ENCODE results near the gene SRPK2. TPM values are rescaled to one million over a fixed set of nuclear protein-coding genes. Genes with fewer than 3 reads are reported as not detected.

The SRPK2 gene
- total and polyA plus RNA-seq, 5 donors: 10.4 to 32.4 (median 31.3) TPM

- no peaks in the 10 kb centered on the region for H3K27me3 ChIP-seq (ENCODE audit: control insufficient read depth, insufficient read depth)
- 97% methylated on average over 2 of the region's 2 CpGs for WGBS
- ATAC-seq (no peak), DNase-seq (no peak)
- H3K9me3 ChIP-seq (ENCODE audit: control insufficient read depth, low read length): no peaks in the 10 kb centered on the region
- no peak overlapping the region for H3K27ac ChIP-seq (ENCODE audit: low read length)
- H3K4me3 ChIP-seq (ENCODE audit: low read length): no peak overlapping the region
- peaks cover 3% of the 10 kb centered on the region for H3K4me1 ChIP-seq (ENCODE audit: control insufficient read depth, insufficient read depth, low read length)
- intact Hi-C loops (cut with DNase I): no loop called here
Observed at GRCh38 chr7:105180002-105180401, 208.7 kb downstream of the SRPK2 start.

- Histone ChIP-seq H3K4me1 (ENCODE audit: control insufficient read depth, insufficient read depth, low read length) (peaks cover 3% of the 10 kb centered on the region), H3K27me3 (ENCODE audit: control insufficient read depth, insufficient read depth) (no peaks in the 10 kb centered on the region), H3K4me3 (ENCODE audit: low read length) (no peak overlapping the region), H3K27ac (ENCODE audit: low read length) (no peak overlapping the region), H3K9me3 (ENCODE audit: control insufficient read depth, low read length) (no peaks in the 10 kb centered on the region)
- 89% methylated on average over 4 of the region's 4 CpGs for WGBS
- intact Hi-C loops (cut with DNase I): no loop called here
- DNase-seq (no peak), ATAC-seq (no peak)
Observed at GRCh38 chr7:105178928-105179541, 209.7 kb downstream of the SRPK2 start.

GRCh38 chr7:105178177-105178576 lies 210.5 kb downstream of the SRPK2 start:
- H3K4me1 ChIP-seq (ENCODE audit: control insufficient read depth, insufficient read depth, low read length): peaks cover 7% of the 10 kb centered on the region
- no peak overlapping the region for H3K27ac ChIP-seq (ENCODE audit: low read length)
- H3K27me3 ChIP-seq (ENCODE audit: control insufficient read depth, insufficient read depth): no peaks in the 10 kb centered on the region
- 44% methylated on average over 4 of the region's 4 CpGs for WGBS
- no peak overlapping the region for H3K4me3 ChIP-seq (ENCODE audit: low read length)
- intact Hi-C loops (cut with DNase I): no loop called here
- no peaks in the 10 kb centered on the region for H3K9me3 ChIP-seq (ENCODE audit: control insufficient read depth, low read length)
- no peak for ATAC-seq
- no peak for DNase-seq

GRCh38 chr7:105177026-105177425 lies 211.7 kb downstream of the SRPK2 start:
- Histone ChIP-seq H3K9me3 (ENCODE audit: control insufficient read depth, low read length) (no peaks in the 10 kb centered on the region), H3K27me3 (ENCODE audit: control insufficient read depth, insufficient read depth) (no peaks in the 10 kb centered on the region), H3K4me3 (ENCODE audit: low read length) (no peak overlapping the region), H3K27ac (ENCODE audit: low read length) (no peak overlapping the region), H3K4me1 (ENCODE audit: control insufficient read depth, insufficient read depth, low read length) (peaks cover 7% of the 10 kb centered on the region)
- no peak for ATAC-seq
- intact Hi-C loops (cut with DNase I): no loop called here
- 93% methylated on average over 3 of the region's 3 CpGs for WGBS
- DNase-seq: no peak

GRCh38 chr7:105173586-105173985 lies 215.1 kb downstream of the SRPK2 start:
- peaks cover 7% of the 10 kb centered on the region for H3K4me1 ChIP-seq (ENCODE audit: control insufficient read depth, insufficient read depth, low read length)
- 92% methylated on average over 1 of the region's 1 CpG for WGBS

GRCh38 chr7:105164751-105165150 lies 224.0 kb downstream of the SRPK2 start:
- intact Hi-C loops (cut with DNase I): no loop called here
- ATAC-seq (no peak), DNase-seq (no peak)
- WGBS: 76% methylated on average over 1 of the region's 1 CpG
- H3K9me3 ChIP-seq (ENCODE audit: control insufficient read depth, low read length): no peaks in the 10 kb centered on the region
- H3K4me1 ChIP-seq (ENCODE audit: control insufficient read depth, insufficient read depth, low read length): no peaks in the 10 kb centered on the region
- no peak overlapping the region for H3K4me3 ChIP-seq (ENCODE audit: low read length)
- no peaks in the 10 kb centered on the region for H3K27me3 ChIP-seq (ENCODE audit: control insufficient read depth, insufficient read depth)
- no peak overlapping the region for H3K27ac ChIP-seq (ENCODE audit: low read length)

More at GRCh38 chr7:105173586-105173985, 215.1 kb downstream of the SRPK2 start:
- Histone ChIP-seq H3K4me3 (ENCODE audit: low read length) (no peak overlapping the region), H3K9me3 (ENCODE audit: control insufficient read depth, low read length) (no peaks in the 10 kb centered on the region), H3K27ac (ENCODE audit: low read length) (no peak overlapping the region), H3K27me3 (ENCODE audit: control insufficient read depth, insufficient read depth) (no peaks in the 10 kb centered on the region)
- intact Hi-C loops (cut with DNase I): no loop called here
- ATAC-seq (no peak), DNase-seq (no peak)

- no peaks in the 10 kb centered on the region for H3K9me3 ChIP-seq (ENCODE audit: control insufficient read depth, low read length)
- H3K4me3 ChIP-seq (ENCODE audit: low read length): no peak overlapping the region
- no peak overlapping the region for H3K27ac ChIP-seq (ENCODE audit: low read length)
- intact Hi-C loops (cut with DNase I): no loop called here
- ATAC-seq: peak in 1 of 2 donors; percentile 58
- WGBS: 90% methylated on average over 8 of the region's 8 CpGs
- DNase-seq: no peak
- H3K27me3 ChIP-seq (ENCODE audit: control insufficient read depth, insufficient read depth): no peaks in the 10 kb centered on the region
- H3K4me1 ChIP-seq (ENCODE audit: control insufficient read depth, insufficient read depth, low read length): no peaks in the 10 kb centered on the region
Observed at GRCh38 chr7:105163718-105164117, 225.0 kb downstream of the SRPK2 start.

GRCh38 chr7:105161366-105161765 lies 227.4 kb downstream of the SRPK2 start:
- 96% methylated on average over 1 of the region's 1 CpG for WGBS
- Histone ChIP-seq H3K4me1 (ENCODE audit: control insufficient read depth, insufficient read depth, low read length) (no peaks in the 10 kb centered on the region), H3K27ac (ENCODE audit: low read length) (no peak overlapping the region), H3K9me3 (ENCODE audit: control insufficient read depth, low read length) (no peaks in the 10 kb centered on the region), H3K27me3 (ENCODE audit: control insufficient read depth, insufficient read depth) (no peaks in the 10 kb centered on the region), H3K4me3 (ENCODE audit: low read length) (no peak overlapping the region)
- intact Hi-C loops (cut with DNase I): no loop called here
- DNase-seq: no peak
- no peak for ATAC-seq

- H3K4me3 ChIP-seq (ENCODE audit: low read length): no peak overlapping the region
- no peaks in the 10 kb centered on the region for H3K4me1 ChIP-seq (ENCODE audit: control insufficient read depth, insufficient read depth, low read length)
- no peaks in the 10 kb centered on the region for H3K9me3 ChIP-seq (ENCODE audit: control insufficient read depth, low read length)
- ATAC-seq (no peak), DNase-seq (no peak)
- intact Hi-C loops (cut with DNase I): loop anchor here in 1 of 4 donors (10.0 kb wide), 1 partner anchor 178 kb away; no protein-coding TSS in a partner anchor
- 91% methylated on average over 3 of the region's 3 CpGs for WGBS
- H3K27me3 ChIP-seq (ENCODE audit: control insufficient read depth, insufficient read depth): no peaks in the 10 kb centered on the region
- no peak overlapping the region for H3K27ac ChIP-seq (ENCODE audit: low read length)
Observed at GRCh38 chr7:105157278-105157677, 231.4 kb downstream of the SRPK2 start.

GRCh38 chr7:105156731-105157130 lies 232.0 kb downstream of the SRPK2 start:
- no peaks in the 10 kb centered on the region for H3K9me3 ChIP-seq (ENCODE audit: control insufficient read depth, low read length)
- intact Hi-C loops (cut with DNase I): loop anchor here in 1 of 4 donors (10.0 kb wide), 1 partner anchor 178 kb away; no protein-coding TSS in a partner anchor
- H3K4me3 ChIP-seq (ENCODE audit: low read length): no peak overlapping the region
- no peak for DNase-seq
- 81% methylated on average over 2 of the region's 2 CpGs for WGBS
- H3K4me1 ChIP-seq (ENCODE audit: control insufficient read depth, insufficient read depth, low read length): no peaks in the 10 kb centered on the region
- H3K27me3 ChIP-seq (ENCODE audit: control insufficient read depth, insufficient read depth): no peaks in the 10 kb centered on the region
- ATAC-seq: no peak
- no peak overlapping the region for H3K27ac ChIP-seq (ENCODE audit: low read length)

GRCh38 chr7:105154084-105154483 lies 234.6 kb downstream of the SRPK2 start:
- intact Hi-C loops (cut with DNase I): loop anchor here in 1 of 4 donors (10.0 kb wide), 1 partner anchor 181 kb away; no protein-coding TSS in a partner anchor

More at GRCh38 chr7:105154084-105154483, 234.6 kb downstream of the SRPK2 start:
- no peaks in the 10 kb centered on the region for H3K9me3 ChIP-seq (ENCODE audit: control insufficient read depth, low read length)
- WGBS: 51% methylated on average over 2 of the region's 2 CpGs
- no peak overlapping the region for H3K27ac ChIP-seq (ENCODE audit: low read length)
- ATAC-seq (peak in 1 of 2 donors; percentile 69), DNase-seq (no peak)
- no peak overlapping the region for H3K4me3 ChIP-seq (ENCODE audit: low read length)
- no peaks in the 10 kb centered on the region for H3K27me3 ChIP-seq (ENCODE audit: control insufficient read depth, insufficient read depth)
- peaks cover 2% of the 10 kb centered on the region for H3K4me1 ChIP-seq (ENCODE audit: control insufficient read depth, insufficient read depth, low read length)
